OCI-LY1 (cell line): ENCODE results near the gene SPATA32.

Experiments
- EZH2 ChIP-seq: fragments of 200-600 bp; sonication (generic), shearing (Covaris generic); IDR thresholded peaks from 2 replicates; pipeline ENCODE4 v1.8.0; 2017; ENCODE audit warnings: borderline replicate concordance, mixed run types, mild to moderate bottlenecking, antibody characterized with exemption, low read length, moderate library complexity, mixed read lengths
- TF ChIP-seq, protein P1 (sequence below): fragments of 200-600 bp; sonication (generic), shearing (Covaris generic); IDR thresholded peaks from 2 replicates; pipeline ENCODE4 v1.5.1; 2017; ENCODE audit warnings: mild to moderate bottlenecking, antibody characterized with exemption, low read length, moderate library complexity, mixed read lengths

DNA sequence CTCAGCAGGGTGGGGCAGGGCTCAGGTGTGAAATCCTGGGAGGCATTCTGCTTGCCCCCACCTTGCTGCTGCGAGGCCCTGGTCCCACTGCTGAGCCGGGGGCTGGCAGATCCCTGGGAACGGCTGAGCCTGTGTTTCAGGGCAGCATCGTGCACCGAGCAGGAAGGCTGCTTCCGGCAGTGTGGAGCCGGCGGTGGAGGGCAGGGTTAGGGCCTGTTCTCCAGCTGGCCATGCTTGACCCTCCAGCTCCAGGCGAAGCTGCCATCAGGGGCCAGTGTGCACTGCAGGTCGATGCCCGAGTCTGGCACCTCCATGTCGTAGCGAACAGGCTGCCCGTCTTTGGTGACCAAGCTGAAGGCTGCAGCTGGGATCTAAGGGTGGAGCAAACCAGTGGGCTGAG is 2.5 kb upstream of the SPATA32 start:
- TF ChIP-seq, protein P1, sequence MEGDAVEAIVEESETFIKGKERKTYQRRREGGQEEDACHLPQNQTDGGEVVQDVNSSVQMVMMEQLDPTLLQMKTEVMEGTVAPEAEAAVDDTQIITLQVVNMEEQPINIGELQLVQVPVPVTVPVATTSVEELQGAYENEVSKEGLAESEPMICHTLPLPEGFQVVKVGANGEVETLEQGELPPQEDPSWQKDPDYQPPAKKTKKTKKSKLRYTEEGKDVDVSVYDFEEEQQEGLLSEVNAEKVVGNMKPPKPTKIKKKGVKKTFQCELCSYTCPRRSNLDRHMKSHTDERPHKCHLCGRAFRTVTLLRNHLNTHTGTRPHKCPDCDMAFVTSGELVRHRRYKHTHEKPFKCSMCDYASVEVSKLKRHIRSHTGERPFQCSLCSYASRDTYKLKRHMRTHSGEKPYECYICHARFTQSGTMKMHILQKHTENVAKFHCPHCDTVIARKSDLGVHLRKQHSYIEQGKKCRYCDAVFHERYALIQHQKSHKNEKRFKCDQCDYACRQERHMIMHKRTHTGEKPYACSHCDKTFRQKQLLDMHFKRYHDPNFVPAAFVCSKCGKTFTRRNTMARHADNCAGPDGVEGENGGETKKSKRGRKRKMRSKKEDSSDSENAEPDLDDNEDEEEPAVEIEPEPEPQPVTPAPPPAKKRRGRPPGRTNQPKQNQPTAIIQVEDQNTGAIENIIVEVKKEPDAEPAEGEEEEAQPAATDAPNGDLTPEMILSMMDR, result no peak
- TF ChIP-seq EZH2, result no peak
